SK-N-SH treated with all-trans-retinoic acid at 6 μM for 48 hours (cell line): ENCODE measurements around the gene KEAP1.

Source experiments
- ATAC-seq: fragments of 200-7000 bp; cut with Tn5 transposase; 3 replicates; pipeline ENCODE4 v1.9.1; 2020; ENCODE audit warnings: mild to moderate bottlenecking, moderate library complexity
- ARNTL ChIP-seq: fragments of 450-650 bp; formaldehyde crosslinking; IDR thresholded peaks from 2 replicates; pipeline ENCODE4 v1.5.0; 2020; ENCODE audit warnings: low read depth, mild to moderate bottlenecking, moderate library complexity, borderline replicate concordance
- BACH2 ChIP-seq: fragments of 250-450 bp; sonication (Bioruptor Pico); IDR thresholded peaks from 2 replicates; pipeline ENCODE4 v1.9.0; 2021; ENCODE audit warnings: mild to moderate bottlenecking, borderline replicate concordance
- CREB5 ChIP-seq: fragments of 250-450 bp; sonication (Bioruptor Pico); IDR thresholded peaks from 2 replicates; pipeline ENCODE4 v1.5.1; 2020; ENCODE audit warnings: low read depth, mild to moderate bottlenecking, moderate library complexity
- CSRNP3 ChIP-seq: fragments of 250-450 bp; sonication (Bioruptor Pico); IDR thresholded peaks from 2 replicates; pipeline ENCODE4 v1.5.1; 2021; ENCODE audit warnings: mild to moderate bottlenecking, moderate library complexity
- GLIS3 ChIP-seq: fragments of 250-450 bp; sonication (Bioruptor Pico); IDR thresholded peaks from 2 replicates; pipeline ENCODE4 v1.5.0; 2020; ENCODE audit warnings: mild to moderate bottlenecking, moderate library complexity
- ISL1 ChIP-seq: fragments of 250-450 bp; sonication (Bioruptor Pico); IDR thresholded peaks from 2 replicates; pipeline ENCODE4 v2.1.2; 2022; ENCODE audit warnings: mild to moderate bottlenecking, moderate library complexity
- PATZ1 ChIP-seq: fragments of 250-450 bp; sonication (Bioruptor Pico); IDR thresholded peaks from 2 replicates; pipeline ENCODE4 v1.8.0; 2020; ENCODE audit warnings: mild to moderate bottlenecking, moderate library complexity, borderline replicate concordance
- POU6F1 ChIP-seq: fragments of 250-450 bp; sonication (Bioruptor Pico); IDR thresholded peaks from 2 replicates; pipeline ENCODE4 v1.8.0; 2021; ENCODE audit warnings: low read depth, mild to moderate bottlenecking, moderate library complexity, borderline replicate concordance
- PPARA ChIP-seq: fragments of 250-450 bp; sonication (Bioruptor Pico); IDR thresholded peaks from 2 replicates; pipeline ENCODE4 v1.5.0; 2020; ENCODE audit warnings: mild to moderate bottlenecking, borderline replicate concordance
- RARB ChIP-seq: fragments of 250-450 bp; sonication (Bioruptor Pico); IDR thresholded peaks from 2 replicates; pipeline ENCODE4 v1.8.0; 2021; ENCODE audit warnings: mild to moderate bottlenecking, moderate library complexity
- TCF4 ChIP-seq: fragments of 250-450 bp; sonication (Bioruptor Pico); IDR thresholded peaks from 2 replicates; pipeline ENCODE4 v1.8.0; 2021; ENCODE audit warnings: mild to moderate bottlenecking, moderate library complexity, borderline replicate concordance
- TOX ChIP-seq: fragments of 250-450 bp; sonication (Bioruptor Pico); IDR thresholded peaks from 2 replicates; pipeline ENCODE4 v1.8.0; 2021; ENCODE audit warnings: mild to moderate bottlenecking, moderate library complexity, borderline replicate concordance
- TSHZ2 ChIP-seq: fragments of 250-450 bp; sonication (Bioruptor Pico); IDR thresholded peaks from 2 replicates; pipeline ENCODE4 v1.5.0; 2020; ENCODE audit warnings: mild to moderate bottlenecking, moderate library complexity
- ZC3H10 ChIP-seq: fragments of 250-450 bp; sonication (Bioruptor Pico); IDR thresholded peaks from 2 replicates; pipeline ENCODE4 v1.5.1; 2021; ENCODE audit warnings: mild to moderate bottlenecking, moderate library complexity
- ZFP3 ChIP-seq: fragments of 250-450 bp; sonication (Bioruptor Pico); IDR thresholded peaks from 2 replicates; pipeline ENCODE4 v1.5.0; 2020; ENCODE audit warnings: mild to moderate bottlenecking, moderate library complexity
- ZNF565 ChIP-seq: fragments of 450-650 bp; formaldehyde crosslinking; conservative IDR thresholded peaks from 2 replicates; pipeline ENCODE4 v1.5.0; 2020; ENCODE audit warnings: low read depth, mild to moderate bottlenecking, moderate library complexity
- ZNF70 ChIP-seq: fragments of 450-650 bp; formaldehyde crosslinking; IDR thresholded peaks from 2 replicates; pipeline ENCODE4 v1.5.0; 2020; ENCODE audit warnings: mild to moderate bottlenecking, moderate library complexity

The KEAP1 gene

GRCh38 chr19:10516671-10517286 is 13.6 kb upstream of the KEAP1 start (continued):
- TF ChIP-seq TOX (CRISPR knock-in tag) (no peak), ZC3H10 (CRISPR knock-in tag) (no peak), RARB (no peak)

GRCh38 chr19:10516064-10516385 is 12.9 kb upstream of the KEAP1 start:
- no peak for ATAC-seq
- TF ChIP-seq BACH2 = no peak
- TF ChIP-seq CSRNP3 (CRISPR knock-in tag) = no peak
- TF ChIP-seq TOX (CRISPR knock-in tag) = no peak

- no peak for TF ChIP-seq ARNTL (CRISPR knock-in tag)
- no peak for TF ChIP-seq TCF4 (CRISPR knock-in tag)
- no peak for TF ChIP-seq BACH2
- no peak for TF ChIP-seq RARB
- TF ChIP-seq ISL1 = no peak
- TF ChIP-seq CREB5 (CRISPR knock-in tag) = no peak
- no peak for TF ChIP-seq PPARA (CRISPR knock-in tag)
- TF ChIP-seq ZFP3 (CRISPR knock-in tag) = no peak
- TF ChIP-seq GLIS3 (CRISPR knock-in tag) = no peak
- TF ChIP-seq TSHZ2 (CRISPR knock-in tag) = no peak
- no peak for TF ChIP-seq PATZ1 (CRISPR knock-in tag)
- ATAC-seq = no peak
Measured at GRCh38 chr19:10514211-10515145, 11.3 kb upstream of the KEAP1 start.

- TF ChIP-seq ISL1 (no peak), ZNF565 (CRISPR knock-in tag) (no peak), TSHZ2 (CRISPR knock-in tag) (no peak), ZNF70 (CRISPR knock-in tag) (no peak), POU6F1 (CRISPR knock-in tag) (no peak)
- TF ChIP-seq, all 23 proteins: peak for 0
- ATAC-seq = no peak
Measured at GRCh38 chr19:10513223-10513622, 10.1 kb upstream of the KEAP1 start.
